ENCODE results near the gene SMOC1. TPM values are rescaled to one million over a fixed set of nuclear protein-coding genes. Genes with fewer than 3 reads are reported as not detected.

Gene SMOC1
- total and polyA plus RNA-seq, 5 donors from 2014 or later, result not detected

DNA sequence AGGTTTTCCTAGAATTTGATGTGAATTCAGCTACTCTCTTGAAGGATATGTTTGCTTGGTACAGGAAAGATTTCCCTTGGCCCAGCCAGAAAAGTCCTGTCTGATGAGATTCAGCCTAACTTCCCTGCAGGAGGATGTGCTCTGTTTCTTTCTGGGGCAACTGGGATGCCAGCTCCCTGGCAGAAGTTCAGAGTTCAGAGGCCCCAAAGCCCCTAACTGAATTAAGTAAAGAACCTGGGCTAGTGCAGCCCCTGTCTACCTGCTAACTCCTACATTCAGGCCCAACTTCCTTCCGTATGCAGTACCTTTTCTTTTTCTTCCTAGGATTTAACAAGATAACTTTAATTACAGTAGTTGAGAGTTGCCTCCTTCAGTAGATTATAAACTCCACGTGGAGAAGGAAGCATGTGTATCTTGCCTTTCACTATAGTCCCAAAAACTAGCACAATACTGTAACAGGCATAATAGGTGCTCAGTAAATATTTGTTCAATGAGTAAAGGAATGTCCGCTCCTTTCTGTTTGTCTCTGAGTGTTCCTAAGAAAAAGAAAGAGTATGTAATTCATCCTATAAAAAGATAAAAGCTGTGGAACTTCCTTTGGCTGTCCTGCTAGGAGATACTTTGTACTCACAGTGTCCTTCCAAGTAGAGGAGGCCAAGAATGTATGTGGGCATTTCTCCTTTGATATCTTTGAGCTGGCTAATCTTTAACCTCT is 168.5 kb downstream of the SMOC1 start:
- no peaks in the 10 kb centered on the region for H3K27me3 ChIP-seq (ENCODE audit: control insufficient read depth, insufficient read depth, low read length)
- Mint-ChIP-seq H3K27ac (no peak overlapping the region), H3K9me3 (peaks cover 0 to 1% (median 0%) of the 10 kb centered on the region in 7 donors), H3K4me3 (no peak overlapping the region), H3K4me1 (peaks cover 0 to 7% (median 1%) of the 10 kb centered on the region in 4 donors), H3K36me3 (no peaks in the 10 kb centered on the region), H3K27me3 (peaks cover 21% of the 10 kb centered on the region)
- no peaks in the 10 kb centered on the region for H3K4me1 ChIP-seq (ENCODE audit: control insufficient read depth, insufficient read depth, low read length, poor library complexity, severe bottlenecking)
- no peak overlapping the region for H3K27ac ChIP-seq (ENCODE audit: insufficient read depth, low read length, poor library complexity, severe bottlenecking)
- DNase-seq (no peak), ATAC-seq (ENCODE audit: low read depth in 2 of 2) (no peak)
- H3K9me3 ChIP-seq (ENCODE audit: control insufficient read depth in 2 of 2, low read length in 2 of 2), result no peaks in the 10 kb centered on the region
- H3K36me3 ChIP-seq (ENCODE audit: control insufficient read depth, insufficient read depth, low read length), result no peaks in the 10 kb centered on the region
- H3K4me3 ChIP-seq (ENCODE audit: low read depth, low read length), result no peak overlapping the region

DNA sequence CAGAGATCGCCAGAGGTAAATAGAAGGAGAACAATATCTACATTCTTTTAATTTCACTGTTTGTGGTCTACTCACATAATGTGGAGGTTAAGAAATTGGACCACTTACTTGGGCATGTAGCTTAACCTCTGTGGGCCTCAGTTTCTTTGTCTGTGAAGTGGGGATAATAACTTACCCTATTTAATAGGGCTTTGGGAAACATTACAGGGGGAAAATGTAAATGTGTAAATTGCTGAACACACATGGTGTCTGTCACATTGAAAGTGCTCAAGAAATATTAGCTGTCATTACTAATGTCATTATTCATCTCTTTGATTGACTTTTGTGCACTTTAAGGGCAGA is 169.1 kb downstream of the SMOC1 start:
- Histone ChIP-seq H3K9me3 (ENCODE audit: control insufficient read depth in 2 of 2, low read length in 2 of 2) (no peaks in the 10 kb centered on the region), H3K4me3 (ENCODE audit: low read depth, low read length) (no peak overlapping the region), H3K27ac (ENCODE audit: insufficient read depth, low read length, poor library complexity, severe bottlenecking) (no peak overlapping the region), H3K4me1 (ENCODE audit: control insufficient read depth, insufficient read depth, low read length, poor library complexity, severe bottlenecking) (no peaks in the 10 kb centered on the region), H3K36me3 (ENCODE audit: control insufficient read depth, insufficient read depth, low read length) (no peaks in the 10 kb centered on the region), H3K27me3 (ENCODE audit: control insufficient read depth, insufficient read depth, low read length) (no peaks in the 10 kb centered on the region)
- no peak for ATAC-seq (ENCODE audit: low read depth in 2 of 2)
- Mint-ChIP-seq H3K4me1 (peaks cover 0 to 7% (median 1%) of the 10 kb centered on the region in 4 donors), H3K36me3 (no peaks in the 10 kb centered on the region), H3K4me3 (no peak overlapping the region), H3K27me3 (peaks cover 15% of the 10 kb centered on the region), H3K9me3 (no peaks in the 10 kb centered on the region), H3K27ac (no peak overlapping the region)
- no peak for DNase-seq

DNA sequence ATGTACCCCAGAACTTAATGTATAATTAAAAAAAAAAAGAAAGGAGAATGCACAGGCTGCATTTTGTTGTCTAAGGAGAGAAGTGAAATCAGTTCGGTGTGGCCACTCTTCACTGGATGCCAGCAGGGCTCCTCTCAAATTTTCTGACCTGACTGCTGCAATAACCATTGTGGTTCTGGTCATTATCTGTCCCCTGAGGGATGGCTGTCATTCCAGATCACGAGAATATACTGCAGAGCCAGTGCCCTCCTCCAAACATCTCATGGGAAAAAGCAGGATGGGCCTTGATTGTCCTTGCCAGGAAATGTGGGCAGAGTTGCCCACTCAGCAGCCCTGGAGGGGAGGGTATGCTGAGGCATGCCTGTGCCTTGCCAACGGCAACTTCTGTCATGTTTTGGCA is 170.4 kb downstream of the SMOC1 start:
- Mint-ChIP-seq H3K9me3 (peaks cover 0 to 2% (median 0%) of the 10 kb centered on the region in 7 donors), H3K27me3 (peaks cover 8% of the 10 kb centered on the region), H3K27ac (no peak overlapping the region), H3K4me3 (no peak overlapping the region), H3K36me3 (no peaks in the 10 kb centered on the region), H3K4me1 (peaks cover 0 to 7% (median 1%) of the 10 kb centered on the region in 4 donors)
- H3K27ac ChIP-seq (ENCODE audit: insufficient read depth, low read length, poor library complexity, severe bottlenecking), result no peak overlapping the region
- H3K36me3 ChIP-seq (ENCODE audit: control insufficient read depth, insufficient read depth, low read length), result no peaks in the 10 kb centered on the region
- H3K4me1 ChIP-seq (ENCODE audit: control insufficient read depth, insufficient read depth, low read length, poor library complexity, severe bottlenecking), result no peaks in the 10 kb centered on the region
- no peak for DNase-seq
- ATAC-seq (ENCODE audit: low read depth in 2 of 2), result no peak
- H3K9me3 ChIP-seq (ENCODE audit: control insufficient read depth in 2 of 2, low read length in 2 of 2), result no peaks in the 10 kb centered on the region
- H3K27me3 ChIP-seq (ENCODE audit: control insufficient read depth, insufficient read depth, low read length), result no peaks in the 10 kb centered on the region
- H3K4me3 ChIP-seq (ENCODE audit: low read depth, low read length), result no peak overlapping the region

DNA sequence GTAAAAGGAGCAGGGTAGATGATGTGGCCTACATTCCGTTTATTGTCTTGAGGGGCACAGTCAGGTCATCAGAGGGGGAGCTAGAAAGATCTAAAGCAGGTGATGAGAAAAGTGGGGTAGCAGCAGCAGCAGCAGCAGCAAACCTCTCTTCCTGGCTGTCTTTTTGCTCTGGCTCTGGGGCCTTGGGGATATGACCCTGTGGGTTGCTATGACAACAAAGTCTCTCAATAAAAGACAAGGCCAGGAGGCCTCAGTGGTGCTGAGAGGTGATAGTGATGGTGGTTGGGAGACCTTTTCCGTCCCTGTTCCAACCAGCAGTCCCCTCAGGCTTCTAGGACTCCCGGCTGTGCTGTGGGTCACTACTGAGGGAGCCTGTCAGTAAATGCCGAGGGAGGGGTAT is 170.9 kb downstream of the SMOC1 start:
- H3K27ac ChIP-seq (ENCODE audit: insufficient read depth, low read length, poor library complexity, severe bottlenecking), result no peak overlapping the region
- Mint-ChIP-seq H3K9me3 (peaks cover 0 to 2% (median 0%) of the 10 kb centered on the region in 7 donors), H3K27me3 (peaks cover 8% of the 10 kb centered on the region)

DNA sequence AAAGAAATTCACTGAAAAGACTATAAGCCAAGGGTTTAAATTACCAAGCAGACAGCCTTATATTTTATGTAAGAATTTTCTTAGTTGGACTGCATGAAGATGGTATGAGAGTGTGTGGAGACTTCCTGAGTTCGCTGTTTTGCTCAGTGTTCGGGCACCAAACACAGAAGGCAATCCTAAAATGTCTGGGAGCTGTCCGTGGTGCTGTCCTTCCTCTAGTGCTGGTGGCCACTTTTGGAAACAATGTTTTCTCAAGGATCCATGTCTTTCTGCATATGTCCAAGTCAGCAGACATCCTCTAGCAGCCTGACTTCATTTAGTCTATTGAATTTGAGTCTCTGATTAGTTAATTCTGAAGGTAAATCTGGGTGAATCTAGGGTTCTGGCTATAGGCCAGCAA is 173.8 kb downstream of the SMOC1 start:
- ATAC-seq (ENCODE audit: low read depth in 2 of 2) (no peak), DNase-seq (no peak)
- Histone ChIP-seq H3K9me3 (ENCODE audit: control insufficient read depth in 2 of 2, low read length in 2 of 2) (no peaks in the 10 kb centered on the region), H3K36me3 (ENCODE audit: control insufficient read depth, insufficient read depth, low read length) (no peaks in the 10 kb centered on the region), H3K27ac (ENCODE audit: insufficient read depth, low read length, poor library complexity, severe bottlenecking) (no peak overlapping the region), H3K4me3 (ENCODE audit: low read depth, low read length) (no peak overlapping the region), H3K27me3 (ENCODE audit: control insufficient read depth, insufficient read depth, low read length) (no peaks in the 10 kb centered on the region), H3K4me1 (ENCODE audit: control insufficient read depth, insufficient read depth, low read length, poor library complexity, severe bottlenecking) (no peaks in the 10 kb centered on the region)
- no peaks in the 10 kb centered on the region for H3K36me3 Mint-ChIP-seq
- peaks cover 19% of the 10 kb centered on the region for H3K27me3 Mint-ChIP-seq
- no peak overlapping the region for H3K4me3 Mint-ChIP-seq
- no peak overlapping the region for H3K27ac Mint-ChIP-seq
- H3K9me3 Mint-ChIP-seq, result peaks cover 0 to 2% (median 0%) of the 10 kb centered on the region in 7 donors
- H3K4me1 Mint-ChIP-seq, result peaks cover 0 to 7% (median 1%) of the 10 kb centered on the region in 4 donors

More for the DNA sequence above, 170.9 kb downstream of the SMOC1 start:
- no peak overlapping the region for H3K27ac Mint-ChIP-seq
- H3K36me3 ChIP-seq (ENCODE audit: control insufficient read depth, insufficient read depth, low read length), result no peaks in the 10 kb centered on the region
- DNase-seq (no peak), ATAC-seq (ENCODE audit: low read depth in 2 of 2) (no peak)
- no peaks in the 10 kb centered on the region for H3K4me1 ChIP-seq (ENCODE audit: control insufficient read depth, insufficient read depth, low read length, poor library complexity, severe bottlenecking)
- H3K4me1 Mint-ChIP-seq, result peaks cover 0 to 7% (median 1%) of the 10 kb centered on the region in 4 donors
- H3K4me3 Mint-ChIP-seq, result no peak overlapping the region
- no peak overlapping the region for H3K4me3 ChIP-seq (ENCODE audit: low read depth, low read length)
- no peaks in the 10 kb centered on the region for H3K36me3 Mint-ChIP-seq
- no peaks in the 10 kb centered on the region for H3K9me3 ChIP-seq (ENCODE audit: control insufficient read depth in 2 of 2, low read length in 2 of 2)
- H3K27me3 ChIP-seq (ENCODE audit: control insufficient read depth, insufficient read depth, low read length), result no peaks in the 10 kb centered on the region

DNA sequence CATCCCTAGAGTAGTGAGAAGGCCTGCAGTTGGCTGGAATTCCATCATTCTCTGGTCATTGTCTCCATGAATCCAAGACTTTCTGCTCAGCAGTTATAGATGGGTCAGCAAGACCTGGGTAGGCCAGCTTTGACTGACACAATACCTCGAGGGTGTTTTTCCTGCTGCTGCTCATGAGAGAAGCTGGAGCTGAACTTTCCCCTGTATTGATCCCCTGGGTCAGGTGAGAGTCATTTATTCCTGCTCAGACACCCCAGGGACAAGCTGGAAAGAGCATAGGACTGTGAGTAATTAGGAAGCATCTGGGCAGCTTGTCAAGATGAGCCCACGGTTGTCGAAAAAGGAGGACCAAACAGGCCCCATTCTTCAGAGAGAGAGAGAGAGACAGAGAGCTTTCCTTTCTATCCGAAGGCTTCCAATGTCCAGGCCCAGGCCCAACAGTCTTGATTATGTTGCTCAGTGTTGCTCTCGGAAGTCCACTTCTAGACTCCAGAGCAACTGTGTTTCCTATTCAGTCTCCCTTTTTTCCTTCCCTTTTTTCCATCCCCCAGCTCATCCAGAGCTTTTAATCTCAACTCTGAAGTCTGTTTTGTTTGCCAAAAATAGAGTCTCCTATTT is 178.4 kb downstream of the SMOC1 start:
- Histone ChIP-seq H3K4me3 (ENCODE audit: low read depth, low read length) (no peak overlapping the region), H3K27me3 (ENCODE audit: control insufficient read depth, insufficient read depth, low read length) (no peaks in the 10 kb centered on the region), H3K36me3 (ENCODE audit: control insufficient read depth, insufficient read depth, low read length) (no peaks in the 10 kb centered on the region), H3K4me1 (ENCODE audit: control insufficient read depth, insufficient read depth, low read length, poor library complexity, severe bottlenecking) (no peaks in the 10 kb centered on the region), H3K27ac (ENCODE audit: insufficient read depth, low read length, poor library complexity, severe bottlenecking) (no peak overlapping the region), H3K9me3 (ENCODE audit: control insufficient read depth in 2 of 2, low read length in 2 of 2) (no peaks in the 10 kb centered on the region)
- H3K36me3 Mint-ChIP-seq, result no peaks in the 10 kb centered on the region
- ATAC-seq (ENCODE audit: low read depth in 2 of 2) (no peak), DNase-seq (no peak)
- H3K4me1 Mint-ChIP-seq, result peaks cover 0 to 1% (median 0%) of the 10 kb centered on the region in 4 donors
- peaks cover 0 to 4% (median 0%) of the 10 kb centered on the region in 7 donors for H3K9me3 Mint-ChIP-seq
- no peak overlapping the region for H3K4me3 Mint-ChIP-seq
- no peak overlapping the region for H3K27ac Mint-ChIP-seq
- peaks cover 20% of the 10 kb centered on the region for H3K27me3 Mint-ChIP-seq

DNA sequence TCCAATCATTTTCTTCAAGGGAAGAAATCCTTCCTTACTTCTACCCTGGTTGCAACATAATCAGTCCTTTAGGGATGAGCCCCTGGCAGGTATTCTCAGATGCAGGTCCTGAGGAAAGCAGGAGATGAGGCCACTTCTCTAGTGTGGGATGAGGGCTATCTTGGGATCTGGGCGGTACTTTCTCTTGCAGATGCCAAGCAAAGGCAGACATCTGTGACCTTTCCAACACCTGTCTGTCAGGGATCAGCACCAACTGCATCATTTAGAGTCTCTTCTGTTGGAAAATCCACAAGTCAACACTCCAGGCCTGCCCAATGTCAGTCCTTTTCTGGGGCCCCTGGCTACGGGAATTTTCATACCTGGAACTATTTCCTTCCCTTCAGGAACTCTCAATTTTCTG is 180.3 kb downstream of the SMOC1 start:
- Histone ChIP-seq H3K27ac (ENCODE audit: insufficient read depth, low read length, poor library complexity, severe bottlenecking) (no peak overlapping the region), H3K4me3 (ENCODE audit: low read depth, low read length) (no peak overlapping the region), H3K36me3 (ENCODE audit: control insufficient read depth, insufficient read depth, low read length) (no peaks in the 10 kb centered on the region), H3K4me1 (ENCODE audit: control insufficient read depth, insufficient read depth, low read length, poor library complexity, severe bottlenecking) (no peaks in the 10 kb centered on the region), H3K9me3 (ENCODE audit: control insufficient read depth in 2 of 2, low read length in 2 of 2) (no peaks in the 10 kb centered on the region), H3K27me3 (ENCODE audit: control insufficient read depth, insufficient read depth, low read length) (no peaks in the 10 kb centered on the region)
- ATAC-seq (ENCODE audit: low read depth in 2 of 2) (no peak), DNase-seq (no peak)
- H3K36me3 Mint-ChIP-seq, result no peaks in the 10 kb centered on the region
- no peak overlapping the region for H3K4me3 Mint-ChIP-seq
- no peak overlapping the region for H3K27ac Mint-ChIP-seq
- H3K9me3 Mint-ChIP-seq, result peaks cover 0 to 4% (median 0%) of the 10 kb centered on the region in 7 donors
- peaks cover 20% of the 10 kb centered on the region for H3K27me3 Mint-ChIP-seq
- H3K4me1 Mint-ChIP-seq, result no peaks in the 10 kb centered on the region

DNA sequence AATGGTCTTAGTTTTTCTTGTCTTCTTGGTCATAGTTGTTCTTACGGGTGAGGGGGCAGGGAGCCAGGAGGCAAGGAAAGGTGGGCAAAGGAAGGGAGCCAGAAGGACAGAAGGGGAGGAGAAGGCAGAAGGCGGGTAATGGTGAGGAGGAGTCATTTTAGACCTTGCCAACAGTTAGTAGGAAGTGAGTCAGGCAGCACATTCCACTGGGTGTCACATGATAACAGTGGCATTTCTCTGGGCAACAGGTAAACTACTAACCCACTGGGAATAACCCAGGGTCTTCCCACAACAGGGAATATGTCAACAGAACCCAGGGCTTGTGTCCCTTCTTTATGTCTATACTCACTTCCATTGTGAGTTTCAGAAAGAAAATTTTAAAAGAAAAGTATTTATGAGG is 181.9 kb downstream of the SMOC1 start:
- H3K36me3 Mint-ChIP-seq, result no peaks in the 10 kb centered on the region
- Histone ChIP-seq H3K4me3 (ENCODE audit: low read depth, low read length) (no peak overlapping the region), H3K27ac (ENCODE audit: insufficient read depth, low read length, poor library complexity, severe bottlenecking) (no peak overlapping the region), H3K4me1 (ENCODE audit: control insufficient read depth, insufficient read depth, low read length, poor library complexity, severe bottlenecking) (no peaks in the 10 kb centered on the region), H3K36me3 (ENCODE audit: control insufficient read depth, insufficient read depth, low read length) (no peaks in the 10 kb centered on the region), H3K9me3 (ENCODE audit: control insufficient read depth in 2 of 2, low read length in 2 of 2) (no peaks in the 10 kb centered on the region), H3K27me3 (ENCODE audit: control insufficient read depth, insufficient read depth, low read length) (no peaks in the 10 kb centered on the region)
- peaks cover 21% of the 10 kb centered on the region for H3K27me3 Mint-ChIP-seq
- H3K27ac Mint-ChIP-seq, result peak overlapping the region in 1 of 3 donors; percentile 91
- no peaks in the 10 kb centered on the region for H3K4me1 Mint-ChIP-seq
- DNase-seq (no peak), ATAC-seq (ENCODE audit: low read depth in 2 of 2) (no peak)
- H3K9me3 Mint-ChIP-seq, result peaks cover 0 to 4% (median 0%) of the 10 kb centered on the region in 7 donors
- H3K4me3 Mint-ChIP-seq, result peak overlapping the region in 1 of 4 donors; percentile 18
